GM19463 (cell line): ENCODE measurements around the gene IL3RA.
"Not testable (repeated sequence)": the region's sequence is repeated elsewhere in the genome, so short reads cannot be mapped to it uniquely, and the experiment has no call there.

Experiments
- ATAC-seq: cut with Tn5 transposase; IDR thresholded peaks from one replicate; pipeline ENCODE4 v1.9.1; 2021; ENCODE audit warnings: mild to moderate bottlenecking, moderate library complexity; ENCODE audit not compliant: unreplicated experiment

Gene IL3RA

GRCh38 chrX:1420371-1420770 is 83.8 kb downstream of the IL3RA start:
- no peak for ATAC-seq

GRCh38 chrX:1421433-1422134 is 85.0 kb downstream of the IL3RA start:
- no peak for ATAC-seq

GRCh38 chrX:1422135-1422465 is 85.5 kb downstream of the IL3RA start:
- ATAC-seq = no peak

- no peak for ATAC-seq
These were observed 86.6 kb downstream of the IL3RA start for GRCh38 chrX:1423215-1423614.

GRCh38 chrX:1424147-1424851 is 87.7 kb downstream of the IL3RA start:
- ATAC-seq = no peak

- no peak for ATAC-seq
These were observed 88.8 kb downstream of the IL3RA start for GRCh38 chrX:1425381-1425780.

- not testable (repeated sequence) for ATAC-seq
These were observed 89.7 kb downstream of the IL3RA start for GRCh38 chrX:1426321-1426720.

- no peak for ATAC-seq
These were observed 91.2 kb downstream of the IL3RA start for GRCh38 chrX:1427756-1428155.

GRCh38 chrX:1430451-1430850 is 93.9 kb downstream of the IL3RA start:
- no peak for ATAC-seq
